ENCODE results near the gene DMRTC2. TPM values are rescaled to one million over a fixed set of nuclear protein-coding genes. Genes with fewer than 3 reads are reported as not detected.

Gene DMRTC2
- total and polyA plus RNA-seq, 2 of the 13 experiments (the other 11 are each of a cell fraction or from before 2014, with no cell fraction given), result not detected

- peak; percentile 44; the same call in 1 of the 2 replicates for TF ChIP-seq ATF3 (CRISPR knock-in tag; IDR thresholded peaks at IDR 0.05)
- TF ChIP-seq ZNF800 (CRISPR knock-in tag; IDR thresholded peaks at IDR 0.05), result peak; percentile 72
- no peak for TF ChIP-seq ESRRA (CRISPR knock-in tag; IDR thresholded peaks at IDR 0.05; ENCODE audit: low read depth)
- TF ChIP-seq FOXO1 (CRISPR knock-in tag; IDR thresholded peaks at IDR 0.05), result 0 out of 2 replicates have a peak, but pooled peaks have one; percentile 59
- 0 out of 2 replicates have a peak, but pooled peaks have one; percentile 41 for TF ChIP-seq CHCHD3 (CRISPR knock-in tag; IDR thresholded peaks at IDR 0.05)
- TF ChIP-seq HOXA5 (CRISPR knock-in tag; IDR thresholded peaks at IDR 0.05), result peak; percentile 94
- TF ChIP-seq LCORL (IDR thresholded peaks at IDR 0.05), result no peak
- peak; percentile 79 for TF ChIP-seq LCORL (CRISPR knock-in tag; IDR thresholded peaks at IDR 0.05)
- TF ChIP-seq POGK (CRISPR knock-in tag; conservative IDR thresholded peaks at IDR 0.05), result peak; percentile 93
- TF ChIP-seq MEIS2 (CRISPR knock-in tag; IDR thresholded peaks at IDR 0.05), result peak; percentile 89
- 0 out of 2 replicates have a peak, but pooled peaks have one; percentile 1 for TF ChIP-seq ZBTB37 (CRISPR knock-in tag; IDR thresholded peaks at IDR 0.05)
- no peak for TF ChIP-seq PREB (CRISPR knock-in tag; IDR thresholded peaks at IDR 0.05)
- TF ChIP-seq FOSL2 (CRISPR knock-in tag; IDR thresholded peaks at IDR 0.05), result peak; percentile 67
- TF ChIP-seq ZFX (CRISPR knock-in tag; IDR thresholded peaks at IDR 0.05; ENCODE audit: low read depth), result peak; percentile 35; the same call in 1 of the 2 replicates
- peak; percentile 61; the same call in 1 of the 2 replicates for TF ChIP-seq FOXP4 (CRISPR knock-in tag; IDR thresholded peaks at IDR 0.05)
- peak; percentile 79 for TF ChIP-seq CREM (IDR thresholded peaks at IDR 0.05)
- TF ChIP-seq CREM (CRISPR knock-in tag; IDR thresholded peaks at IDR 0.05), result no peak
- TF ChIP-seq ZFP37 (CRISPR knock-in tag; IDR thresholded peaks at IDR 0.05; ENCODE audit: borderline replicate concordance), result peak; percentile 70; the same call in 1 of the 2 replicates
These were observed 39.2 kb downstream of the DMRTC2 start (continued) for GRCh38 chr19:41883821-41884733.
